NCI-H345 (cell line): ENCODE data around the gene ADAM23.
A peak's percentile ranks its signal among the peaks of the same experiment; 100 is the strongest.

Experiments
- DNase-seq: peaks from one replicate; lab custom pipeline; 2025; lab: John Stamatoyannopoulos, UW

ADAM23 gene

GRCh38 chr2:206565666-206566065, 122.3 kb downstream of the ADAM23 start:
- no peak for DNase-seq

- DNase-seq: no peak
Measured at GRCh38 chr2:206569470-206569869, 126.1 kb downstream of the ADAM23 start.

GRCh38 chr2:206570199-206570598, 126.9 kb downstream of the ADAM23 start:
- no peak for DNase-seq

- no peak for DNase-seq
Measured at GRCh38 chr2:206572725-206573124, 129.4 kb downstream of the ADAM23 start.

- DNase-seq: no peak
Measured at GRCh38 chr2:206573793-206574192, 130.5 kb downstream of the ADAM23 start.

- DNase-seq: no peak
Measured at GRCh38 chr2:206584323-206585116, 141.2 kb downstream of the ADAM23 start.

- DNase-seq: no peak
Measured at GRCh38 chr2:206585335-206585734, 142.0 kb downstream of the ADAM23 start.

GRCh38 chr2:206586609-206587008, 143.3 kb downstream of the ADAM23 start:
- no peak for DNase-seq

- DNase-seq: no peak
Measured at GRCh38 chr2:206597717-206598218, 154.4 kb downstream of the ADAM23 start.

- no peak for DNase-seq
Measured at GRCh38 chr2:206603243-206603642, 159.9 kb downstream of the ADAM23 start.

GRCh38 chr2:206610451-206610850, 167.1 kb downstream of the ADAM23 start:
- no peak for DNase-seq

GRCh38 chr2:206611191-206611590, 167.9 kb downstream of the ADAM23 start:
- no peak for DNase-seq

GRCh38 chr2:206611736-206612135, 168.4 kb downstream of the ADAM23 start:
- no peak for DNase-seq

GRCh38 chr2:206614811-206615210, 171.5 kb downstream of the ADAM23 start:
- DNase-seq: no peak

- DNase-seq: no peak
Measured at GRCh38 chr2:206615417-206616089, 172.2 kb downstream of the ADAM23 start.

- DNase-seq: no peak
Measured at GRCh38 chr2:206616151-206616550, 172.8 kb downstream of the ADAM23 start.

- no peak for DNase-seq
Measured at GRCh38 chr2:206619011-206619410, 175.7 kb downstream of the ADAM23 start.

- no peak for DNase-seq
Measured at GRCh38 chr2:206626108-206626507, 182.8 kb downstream of the ADAM23 start.

- DNase-seq: no peak
Measured at GRCh38 chr2:206627632-206628031, 184.3 kb downstream of the ADAM23 start.

GRCh38 chr2:206631340-206631739, 188.0 kb downstream of the ADAM23 start:
- DNase-seq: no peak

GRCh38 chr2:206635015-206635414, 191.7 kb downstream of the ADAM23 start:
- DNase-seq: peak; percentile 7

- no peak for DNase-seq
Measured at GRCh38 chr2:206639636-206640035, 196.3 kb downstream of the ADAM23 start.

GRCh38 chr2:206641226-206641625, 197.9 kb downstream of the ADAM23 start:
- DNase-seq: no peak
